OCI-LY3 (cell line): ENCODE results near the gene SYTL3.

ENCODE experiments used
- H2AFZ ChIP-seq: fragments of 200-600, 300-600 bp; shearing (Covaris generic); 2 replicates; pipeline ENCODE4 v1.6.0; 2014; ENCODE audit warnings: antibody characterized with exemption, low read depth, low read length
- H3K27ac ChIP-seq: fragments of 200-600, 300-600 bp; sonication (generic); 2 replicates; pipeline ENCODE4 v1.5.1; 2014; ENCODE audit warnings: mild to moderate bottlenecking, low read length, moderate library complexity, mixed read lengths
- H3K27me3 ChIP-seq: fragments of 200-600, 300-600 bp; sonication (generic); 2 replicates; pipeline ENCODE4 v1.6.1; 2014; ENCODE audit warnings: low read depth, low read length, mixed read lengths
- H3K36me3 ChIP-seq: fragments of 200-600, 300-600 bp; sonication (generic); replicated peaks from 2 replicates; pipeline ENCODE3; 2014; ENCODE audit warnings: low read depth, low read length, mixed read lengths
- H3K4me1 ChIP-seq: fragments of 300-600, 200-600 bp; sonication (generic); 2 replicates; pipeline ENCODE4 v1.6.1; 2014; ENCODE audit warnings: low read length, mixed read lengths
- H3K4me2 ChIP-seq: fragments of 200-600, 300-600 bp; sonication (generic); 2 replicates; pipeline ENCODE4 v1.6.1; 2014; ENCODE audit warnings: low read length, mixed read lengths
- H3K4me3 ChIP-seq: fragments of 300-600, 200-600 bp; sonication (generic); 2 replicates; pipeline ENCODE4 v1.5.1; 2014; ENCODE audit warnings: antibody characterized with exemption, mild to moderate bottlenecking, low read length, moderate library complexity
- H3K79me2 ChIP-seq: fragments of 300-600, 200-600 bp; shearing (Covaris generic); 2 replicates; pipeline ENCODE4 v1.6.1; 2014; ENCODE audit warnings: mild to moderate bottlenecking, low read length, mixed read lengths
- H3K9ac ChIP-seq: fragments of 300-600, 200-600 bp; shearing (Covaris generic); 2 replicates; pipeline ENCODE4 v1.6.0; 2014; ENCODE audit warnings: mild to moderate bottlenecking, low read length, moderate library complexity
- H3K9me3 ChIP-seq: fragments of 200-600, 300-600 bp; shearing (Covaris generic); 2 replicates; pipeline ENCODE4 v1.6.1; 2014; ENCODE audit warnings: low read length, mixed read lengths; ENCODE audit not compliant: insufficient read depth
- H4K20me1 ChIP-seq: fragments of 200-600, 300-600 bp; sonication (generic); 2 replicates; pipeline ENCODE4 v1.6.1; 2016; ENCODE audit warnings: low read length, mixed read lengths; ENCODE audit not compliant: insufficient read depth
- CTCF ChIP-seq: fragments of 200-600, 300-600 bp; sonication (generic); IDR thresholded peaks from 2 replicates; pipeline ENCODE4 v1.5.1; 2014; ENCODE audit warnings: antibody characterized with exemption, low read length, low read depth
- EZH2phosphoT487 ChIP-seq: fragments of 200-600 bp; shearing (Covaris generic); IDR thresholded peaks from 2 replicates; pipeline ENCODE4 v1.6.1; 2018; ENCODE audit warnings: antibody characterized with exemption, mixed run types, low read depth

The SYTL3 gene

GRCh38 chr6:158620963-158621693 lies 28.7 kb upstream of the SYTL3 start:
- Histone ChIP-seq H3K79me2 (no peaks in the 10 kb centered on the region), H3K9me3 (no peaks in the 10 kb centered on the region), H3K4me1 (no peaks in the 10 kb centered on the region), H3K4me2 (no peak overlapping the region), H4K20me1 (no peaks in the 10 kb centered on the region), H3K27me3 (no peaks in the 10 kb centered on the region), H3K27ac (no peak overlapping the region), H3K4me3 (no peak overlapping the region), H3K36me3 (no peaks in the 10 kb centered on the region), H3K9ac (no peak overlapping the region), H2AFZ (no peak overlapping the region)
- TF ChIP-seq EZH2phosphoT487 (no peak), CTCF (no peak)

GRCh38 chr6:158621694-158622544 lies 27.9 kb upstream of the SYTL3 start:
- TF ChIP-seq EZH2phosphoT487 (no peak), CTCF (no peak)
- Histone ChIP-seq H3K36me3 (no peaks in the 10 kb centered on the region), H3K27ac (no peak overlapping the region), H3K4me3 (no peak overlapping the region), H3K9me3 (no peaks in the 10 kb centered on the region), H2AFZ (no peak overlapping the region), H3K79me2 (no peaks in the 10 kb centered on the region), H3K4me2 (no peak overlapping the region), H3K27me3 (no peaks in the 10 kb centered on the region), H4K20me1 (no peaks in the 10 kb centered on the region), H3K4me1 (no peaks in the 10 kb centered on the region), H3K9ac (no peak overlapping the region)

- no peak overlapping the region for H3K4me2 ChIP-seq
- H3K27ac ChIP-seq: no peak overlapping the region
- H3K79me2 ChIP-seq: no peaks in the 10 kb centered on the region
- H2AFZ ChIP-seq: no peak overlapping the region
- no peak overlapping the region for H3K4me3 ChIP-seq
- no peaks in the 10 kb centered on the region for H3K9me3 ChIP-seq
- TF ChIP-seq CTCF (no peak), EZH2phosphoT487 (no peak)
- H3K36me3 ChIP-seq: no peaks in the 10 kb centered on the region
- no peak overlapping the region for H3K9ac ChIP-seq
- no peaks in the 10 kb centered on the region for H3K4me1 ChIP-seq
- no peaks in the 10 kb centered on the region for H4K20me1 ChIP-seq
- H3K27me3 ChIP-seq: no peaks in the 10 kb centered on the region
These were observed 27.2 kb upstream of the SYTL3 start for GRCh38 chr6:158622545-158623190.
